H1 (cell line): ENCODE measurements around the gene KLHL2. TPM values are rescaled to one million over a fixed set of nuclear protein-coding genes. Genes with fewer than 3 reads are reported as not detected.
"Not testable (repeated sequence)": the region's sequence is repeated elsewhere in the genome, so short reads cannot be mapped to it uniquely, and the experiment has no call there.

Source experiments
- CTCF ChIA-PET: fragments of 300-600 bp; sonication (Branson Sonifier 250); formaldehyde crosslinking; loops from one replicate; lab custom pipeline; 2021; ENCODE audit not compliant: partially characterized antibody; lab: Charles Lee
- POLR2A ChIA-PET: fragments of 300-600 bp; sonication (Branson Sonifier 250); formaldehyde crosslinking; loops from one replicate; lab custom pipeline; 2021; ENCODE audit warnings: inconsistent platforms; ENCODE audit not compliant: partially characterized antibody; lab: Charles Lee
- DNase-seq, 2 experiments: peaks; one replicate each; pipeline versions ENCODE4 v3.0.0 to v3.0.0-alpha.2; 2010 to 2022; ENCODE audit warnings: low spot score in 2 of 2, low read depth in 1 of 2, mixed read lengths in 1 of 2
- FAIRE-seq: peaks from 2 replicates; lab custom pipeline; 2011; peaks lifted over from hg19 to GRCh38; lab: Jason Lieb, UNC
- H2AFZ ChIP-seq: 2 replicates; pipeline ENCODE4 v1.8.1; 2012; ENCODE audit warnings: low read length, inconsistent platforms
- H2AK5ac ChIP-seq: 2 replicates; pipeline ENCODE4 v1.6.1; 2013; ENCODE audit warnings: low read depth, low read length
- H2BK120ac ChIP-seq: replicated peaks from 2 replicates; pipeline ENCODE3; 2013; ENCODE audit warnings: low read depth, low read length, inconsistent platforms
- H2BK12ac ChIP-seq: 2 replicates; pipeline ENCODE4 v1.6.1; 2013; ENCODE audit warnings: low read depth, low read length
- H2BK15ac ChIP-seq: 2 replicates; pipeline ENCODE4 v1.6.1; 2013; ENCODE audit warnings: low read length
- H2BK20ac ChIP-seq: 2 replicates; pipeline ENCODE4 v1.6.1; 2013; ENCODE audit warnings: low read length
- H2BK5ac ChIP-seq: 2 replicates; pipeline ENCODE4 v1.6.1; 2013; ENCODE audit warnings: low read depth, low read length
- H3K14ac ChIP-seq: 2 replicates; pipeline ENCODE4 v1.6.1; 2013; ENCODE audit warnings: inconsistent platforms; ENCODE audit not compliant: insufficient read length
- H3K18ac ChIP-seq: 2 replicates; pipeline ENCODE4 v1.6.1; 2013; ENCODE audit warnings: low read length; ENCODE audit errors: extremely low read depth
- H3K23ac ChIP-seq: 2 replicates; pipeline ENCODE4 v1.6.1; 2013; ENCODE audit warnings: inconsistent platforms; ENCODE audit not compliant: insufficient read length
- H3K23me2 ChIP-seq: 2 replicates; pipeline ENCODE4 v1.6.1; 2013; ENCODE audit warnings: low read depth, low read length
- H3K27ac ChIP-seq: 2 replicates; pipeline ENCODE4 v1.6.1; 2011; ENCODE audit warnings: low read depth, low read length, inconsistent platforms
- H3K27me3 ChIP-seq, 4 experiments: replicated peaks in 1 of 4; 1 replicate in 1 of 4; 2 replicates in 3 of 4; pipeline versions ENCODE4 v1.6.1 to v1.8.1; 2011 to 2013; ENCODE audit warnings: low read length in 3 of 4, mild to moderate bottlenecking in 3 of 4, inconsistent platforms in 2 of 4, mixed read lengths in 2 of 4, moderate library complexity in 1 of 4; ENCODE audit not compliant: control insufficient read depth in 3 of 4, insufficient read depth in 3 of 4; ENCODE audit errors: extremely low read depth in 1 of 4
- H3K36me3 ChIP-seq, 4 experiments: 2 replicates each; pipeline versions ENCODE4 v1.6.1 to v1.8.1; 2011 to 2013; ENCODE audit warnings: mild to moderate bottlenecking in 4 of 4, low read length in 3 of 4, moderate library complexity in 2 of 4, control low read depth in 1 of 4, inconsistent platforms in 1 of 4; ENCODE audit not compliant: insufficient read depth in 4 of 4, control insufficient read depth in 2 of 4
- H3K4ac ChIP-seq: replicated peaks from 2 replicates; pipeline ENCODE3; 2013; ENCODE audit warnings: low read length, low read depth, mixed read lengths, inconsistent platforms; ENCODE audit not compliant: insufficient read length
- H3K4me1 ChIP-seq, 4 experiments: replicated peaks in 1 of 4; 1 replicate in 1 of 4; 2 replicates in 3 of 4; pipeline versions ENCODE4 v1.6.1 to v1.8.1; 2011 to 2013; ENCODE audit warnings: low read length in 3 of 4, inconsistent platforms in 2 of 4, mixed read lengths in 1 of 4; ENCODE audit not compliant: insufficient read depth in 4 of 4, control insufficient read depth in 3 of 4
- H3K4me2 ChIP-seq, 2 experiments: 2 replicates each; pipeline versions ENCODE4 v1.6.1 to v1.8.1; 2011 to 2013; ENCODE audit warnings: low read depth in 2 of 2, low read length in 2 of 2, control low read depth in 1 of 2, inconsistent platforms in 1 of 2, mild to moderate bottlenecking in 1 of 2; ENCODE audit not compliant: insufficient read depth in 1 of 2
- H3K4me3 ChIP-seq, 4 experiments: fragments of 200-600, 300-600 bp in 1 of 4; sonication (generic), shearing (Covaris generic), sonication (Bioruptor Twin) in 1 of 4; 2 replicates each; pipeline versions ENCODE4 v1.5.1 to v1.8.1; 2011 to 2016; ENCODE audit warnings: low read length in 4 of 4, low read depth in 3 of 4, control low read depth in 2 of 4, inconsistent platforms in 2 of 4, mild to moderate bottlenecking in 2 of 4, mixed read lengths in 1 of 4, moderate library complexity in 1 of 4; ENCODE audit not compliant: insufficient read depth in 2 of 4; ENCODE audit errors: extremely low read depth in 1 of 4
- H3K56ac ChIP-seq: replicated peaks from 2 replicates; pipeline ENCODE3; 2013; ENCODE audit warnings: low read depth, mild to moderate bottlenecking, mixed read lengths, low read length, inconsistent platforms; ENCODE audit not compliant: insufficient read length
- H3K79me1 ChIP-seq: 2 replicates; pipeline ENCODE4 v1.6.1; 2013; ENCODE audit warnings: low read depth, low read length, control low read depth
- H3K79me2 ChIP-seq, 2 experiments: 2 replicates each; pipeline versions ENCODE4 v1.6.1 to v1.8.1; 2012 to 2013; ENCODE audit warnings: low read length in 2 of 2, mild to moderate bottlenecking in 2 of 2, inconsistent platforms in 1 of 2; ENCODE audit not compliant: insufficient read depth in 2 of 2, control insufficient read depth in 1 of 2
- H3K9ac ChIP-seq, 4 experiments: replicated peaks in 1 of 4; 1 replicate in 1 of 4; 2 replicates in 3 of 4; pipeline versions ENCODE4 v1.6.1 to v1.8.1; 2011 to 2013; ENCODE audit warnings: low read depth in 3 of 4, low read length in 3 of 4, control low read depth in 2 of 4, mild to moderate bottlenecking in 2 of 4, moderate library complexity in 2 of 4, inconsistent platforms in 1 of 4; ENCODE audit errors: extremely low read depth in 1 of 4
- H3K9me3 ChIP-seq, 2 experiments: 2 replicates each; pipeline versions ENCODE4 v1.6.1 to v1.8.1; 2012 to 2013; ENCODE audit warnings: mild to moderate bottlenecking in 2 of 2, moderate library complexity in 2 of 2, control low read depth in 1 of 2, inconsistent platforms in 1 of 2, low read depth in 1 of 2, low read length in 1 of 2, mixed read lengths in 1 of 2; ENCODE audit not compliant: insufficient read depth in 2 of 2
- H4K20me1 ChIP-seq, 2 experiments: replicated peaks in 1 of 2; 2 replicates each; pipeline versions ENCODE3 to v1.8.1; 2011 to 2013; ENCODE audit warnings: inconsistent platforms in 2 of 2, low read length in 2 of 2, mild to moderate bottlenecking in 1 of 2; ENCODE audit not compliant: insufficient read depth in 2 of 2, control insufficient read depth in 1 of 2
- H4K5ac ChIP-seq: 2 replicates; pipeline ENCODE4 v1.6.1; 2013; ENCODE audit warnings: low read length, low read depth, mixed read lengths, inconsistent platforms; ENCODE audit not compliant: insufficient read length
- H4K8ac ChIP-seq: 2 replicates; pipeline ENCODE4 v1.8.0; 2013; ENCODE audit warnings: mild to moderate bottlenecking, moderate library complexity, low read length, inconsistent platforms; ENCODE audit not compliant: insufficient read depth; ENCODE audit errors: extremely low read depth
- H4K91ac ChIP-seq: replicated peaks from 2 replicates; pipeline ENCODE3; 2013; ENCODE audit warnings: low read length, mixed read lengths, inconsistent platforms; ENCODE audit not compliant: insufficient read length
- HDAC6 ChIP-seq: IDR thresholded peaks from one replicate; pipeline ENCODE4 v1.7.1; 2012; ENCODE audit warnings: low read depth, mild to moderate bottlenecking, inconsistent platforms, low read length, moderate library complexity
- POLR2A ChIP-seq, 2 experiments: IDR thresholded peaks; 1 replicate in 1 of 2; 2 replicates in 1 of 2; pipeline ENCODE4 v1.6.1; 2011; ENCODE audit warnings: low read depth in 2 of 2, low read length in 2 of 2, mild to moderate bottlenecking in 2 of 2; ENCODE audit errors: control extremely low read depth in 1 of 2
- WGBS, 2 experiments: shearing (Covaris generic) in 1 of 2; methylation state at CpG; one replicate each; pipeline versions ENCODE4 v1.1.6 to v1.1.7; 2013 to 2015; ENCODE audit warnings: low lambda C conversion rate in 2 of 2, mixed read lengths in 2 of 2, inconsistent platforms in 1 of 2, low coverage in 1 of 2, missing lambda C conversion rate in 1 of 2; ENCODE audit not compliant: insufficient replicate concordance in 2 of 2, insufficient coverage in 1 of 2, insufficient read length in 1 of 2; ENCODE audit errors: extremely low coverage in 1 of 2, missing lambda C conversion rate in 1 of 2; 5-methylcytosine and 5-hydroxymethylcytosine counted together
- polyA plus RNA-seq, 7 experiments: library from polyadenylated mRNA; depleted of rRNA in 3 of 7; stranded (reverse) in 5 of 7; unstranded in 2 of 7; fragments of >200 nt in 5 of 7; fragments of 200-250 nt in 2 of 7; gene quantifications; 1 replicate in 5 of 7; 2 replicates in 1 of 7; 4 replicates in 1 of 7; pipeline versions ENCODE4 v1.2.1 to v1.2.3, GENCODE V29; 2011 to 2013; ENCODE audit warnings: missing spikeins in 2 of 7, mixed read lengths in 2 of 7
- total RNA-seq: library from RNA; stranded (reverse); fragmentation: NEBNext Ultra II Directional; extraction: Animal tissue kit (Norgen Biotek cat#: 25700); gene quantifications from 2 replicates; pipeline ENCODE4 v1.2.1, GENCODE V29; 2021

Gene KLHL2
- total and polyA plus RNA-seq, 2 of the 8 experiments (the other 6 are each of a cell fraction or from before 2014, with no cell fraction given) = 5.2 to 12.0 TPM

DNA sequence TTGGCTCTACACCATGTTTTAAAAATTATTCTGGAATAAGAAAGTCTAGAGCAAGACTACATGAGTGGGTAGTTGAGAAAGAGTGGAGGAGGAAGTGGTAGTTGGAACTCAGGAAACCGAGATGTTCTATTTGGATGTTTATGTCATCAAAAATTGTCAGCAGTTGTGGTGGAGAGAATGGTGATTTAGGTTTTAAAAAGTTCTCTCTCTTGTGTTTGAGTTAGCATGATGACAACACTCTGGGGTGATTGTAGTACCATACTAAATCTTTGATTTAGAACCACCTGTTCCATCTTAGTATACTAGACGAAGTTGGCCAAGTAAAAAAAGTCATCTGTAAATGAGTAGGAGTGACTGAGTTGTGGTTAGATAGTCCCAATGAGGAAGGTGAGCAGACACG is 40.7 kb downstream of the KLHL2 start (continued):
- TF ChIP-seq HDAC6 (no peak), POLR2A (IDR thresholded peaks at IDR 0.05; ENCODE audit: control extremely low read depth in 1 of 2, low read depth in 2 of 2, low read length in 2 of 2) (no peak)

- H2AFZ ChIP-seq, H3K27me3 ChIP-seq, H4K20me1 ChIP-seq, FAIRE-seq, H3K4ac ChIP-seq, H3K9ac ChIP-seq, H2BK120ac ChIP-seq, H3K4me2 ChIP-seq, H3K23me2 ChIP-seq, H3K27ac ChIP-seq, H3K4me1 ChIP-seq, H3K56ac ChIP-seq, H3K18ac ChIP-seq, H3K23ac ChIP-seq, H3K79me2 ChIP-seq, POLR2A ChIA-PET, H3K79me1 ChIP-seq, H4K5ac ChIP-seq, H2BK20ac ChIP-seq, H3K4me3 ChIP-seq, H2BK12ac ChIP-seq, H4K91ac ChIP-seq, DNase-seq, H2AK5ac ChIP-seq, H2BK15ac ChIP-seq, H2BK5ac ChIP-seq, H3K36me3 ChIP-seq, CTCF ChIA-PET, H3K9me3 ChIP-seq, H3K14ac ChIP-seq, H4K8ac ChIP-seq: not testable (repeated sequence)
- 100% methylated on average over 1 of the region's 1 CpG; no CpG with 5 or more reads in 1 of the 2 experiments for WGBS, 2 experiments
Measured at GRCh38 chr4:165248904-165249303, 41.5 kb downstream of the KLHL2 start.
